Endometrial microvascular endothelial cells (primary cell): ENCODE data around the gene APAF1. TPM values are rescaled to one million over a fixed set of nuclear protein-coding genes. Genes with fewer than 3 reads are reported as not detected.

Experiments used
- total RNA-seq: library from RNA; depleted of rRNA; stranded (reverse); fragments of >200 nt; gene quantifications from one replicate; pipeline ENCODE4 v1.2.3, GENCODE V29; 2015; ENCODE audit errors: inconsistent ontology term

APAF1 gene
- total RNA-seq, 1 donor from 2014 or later: 13.8 TPM

Other genes with a start within 250 kb of the APAF1 start
- gene TMPO, start 129.7 kb upstream of the APAF1 start, total RNA-seq: 117 TPM
- 1,053 TPM for gene SLC25A3, start 51.6 kb upstream of the APAF1 start, total RNA-seq
- 39.9 TPM for gene IKBIP, start 502 bp upstream of the APAF1 start, total RNA-seq